WTC11 (cell line): ENCODE data around the gene MYH9. TPM values are rescaled to one million over a fixed set of nuclear protein-coding genes. Genes with fewer than 3 reads are reported as not detected.

Experiments used
- ATAC-seq: fragments of 200-7000 bp; cut with Tn5 transposase; 2 replicates; pipeline ENCODE4 v1.10.0; 2021; ENCODE audit warnings: mild to moderate bottlenecking, moderate library complexity
- CTCF ChIA-PET: fragments of 300-600 bp; sonication (Branson Sonifier 250); formaldehyde crosslinking; loops from one replicate; lab custom pipeline; 2021; ENCODE audit warnings: antibody characterized with exemption; lab: Charles Lee
- POLR2A ChIA-PET: fragments of 350-600 bp; sonication (Branson Sonifier 250); formaldehyde crosslinking; loops from one replicate; lab custom pipeline; 2021; ENCODE audit warnings: antibody characterized with exemption; lab: Charles Lee
- DNase-seq: peaks from one replicate; pipeline ENCODE4 v3.0.0; 2021; ENCODE audit warnings: low spot score
- H3K27ac Mint-ChIP-seq: 2 replicates; pipeline ENCODE4 v1.8.0; 2021; ENCODE audit warnings: mixed read lengths
- H3K27me3 Mint-ChIP-seq: 2 replicates; pipeline ENCODE4 v1.8.0; 2021; ENCODE audit warnings: low read depth, mild to moderate bottlenecking, moderate library complexity, mixed read lengths
- H3K36me3 Mint-ChIP-seq: 2 replicates; pipeline ENCODE4 v1.8.0; 2021; ENCODE audit warnings: mixed read lengths
- H3K4me1 Mint-ChIP-seq: 2 replicates; pipeline ENCODE4 v1.8.0; 2022; ENCODE audit warnings: mixed read lengths
- H3K4me3 Mint-ChIP-seq: 2 replicates; pipeline ENCODE4 v1.8.0; 2021; ENCODE audit warnings: mild to moderate bottlenecking, moderate library complexity, mixed read lengths
- H3K9me3 Mint-ChIP-seq: 2 replicates; pipeline ENCODE4 v1.8.0; 2021; ENCODE audit warnings: mixed read lengths
- ESRRA ChIP-seq: sonication (generic); formaldehyde crosslinking; IDR thresholded peaks from 2 replicates; pipeline ENCODE4 v1.8.1; 2022; ENCODE audit warnings: mild to moderate bottlenecking, missing genetic modification reagents, borderline replicate concordance
- ETV6 ChIP-seq: sonication (generic); formaldehyde crosslinking; IDR thresholded peaks from 2 replicates; pipeline ENCODE4 v1.8.1; 2022; ENCODE audit warnings: mild to moderate bottlenecking, missing genetic modification reagents
- FOXP4 ChIP-seq: sonication (generic); formaldehyde crosslinking; IDR thresholded peaks from 2 replicates; pipeline ENCODE4 v1.8.0; 2022; ENCODE audit warnings: mild to moderate bottlenecking, missing genetic modification reagents
- HMGA2 ChIP-seq: fragments of 250-450 bp; sonication (Bioruptor Pico); IDR thresholded peaks from 2 replicates; pipeline ENCODE4 v1.4.0; 2021; ENCODE audit warnings: mild to moderate bottlenecking, moderate library complexity
- NR1H2 ChIP-seq: sonication (generic); formaldehyde crosslinking; IDR thresholded peaks from 2 replicates; pipeline ENCODE4 v1.9.0; 2021; ENCODE audit warnings: mild to moderate bottlenecking, moderate library complexity, missing genetic modification reagents
- NR2C2 ChIP-seq: sonication (generic); formaldehyde crosslinking; IDR thresholded peaks from 2 replicates; pipeline ENCODE4 v1.8.0; 2022; ENCODE audit warnings: mild to moderate bottlenecking, missing genetic modification reagents
- RELA ChIP-seq: sonication (generic); formaldehyde crosslinking; IDR thresholded peaks from 2 replicates; pipeline ENCODE4 v1.8.1; 2022; ENCODE audit warnings: missing genetic modification reagents, mild to moderate bottlenecking, borderline replicate concordance
- SOX15 ChIP-seq: fragments of 250-450 bp; sonication (Bioruptor Pico); IDR thresholded peaks from 2 replicates; pipeline ENCODE4 v1.9.0; 2021; ENCODE audit warnings: mild to moderate bottlenecking
- TP53 ChIP-seq: sonication (generic); formaldehyde crosslinking; IDR thresholded peaks from 2 replicates; pipeline ENCODE4 v1.8.1; 2023; ENCODE audit warnings: mild to moderate bottlenecking, missing genetic modification reagents
- ZNF281 ChIP-seq: sonication (generic); formaldehyde crosslinking; IDR thresholded peaks from 2 replicates; pipeline ENCODE4 v1.8.0; 2023; ENCODE audit warnings: mild to moderate bottlenecking, missing genetic modification reagents
- ZNF317 ChIP-seq: sonication (generic); formaldehyde crosslinking; IDR thresholded peaks from 2 replicates; pipeline ENCODE4 v1.8.1; 2023; ENCODE audit warnings: low read depth, mild to moderate bottlenecking, moderate library complexity, missing genetic modification reagents, borderline replicate concordance
- ZNF423 ChIP-seq: fragments of 250-450 bp; sonication (Bioruptor Pico); IDR thresholded peaks from 2 replicates; pipeline ENCODE4 v2.1.2; 2022; ENCODE audit warnings: mild to moderate bottlenecking, moderate library complexity
- total RNA-seq: library from RNA; stranded (reverse); gene quantifications from 3 replicates; pipeline ENCODE4 v1.2.3, GENCODE V29; 2021
- TF ChIP-seq, protein P1 (sequence below): fragments of 250-450 bp; sonication (Bioruptor Pico); IDR thresholded peaks from 2 replicates; pipeline ENCODE4 v1.9.0; 2021; ENCODE audit warnings: mild to moderate bottlenecking
- TF ChIP-seq, protein P2 (sequence below): sonication (generic); formaldehyde crosslinking; IDR thresholded peaks from 2 replicates; pipeline ENCODE4 v1.8.1; 2023; ENCODE audit warnings: mild to moderate bottlenecking, missing genetic modification reagents
- TF ChIP-seq, protein P3 (sequence below): sonication (generic); formaldehyde crosslinking; conservative IDR thresholded peaks from 2 replicates; pipeline ENCODE4 v1.8.1; 2023; ENCODE audit warnings: mild to moderate bottlenecking, low read depth, missing genetic modification reagents, moderate library complexity

MYH9 gene
- total RNA-seq, 1 experiment from 2014 or later = 277 TPM

- TF ChIP-seq HMGA2 (CRISPR knock-in tag) = no peak
- DNase-seq (no peak), ATAC-seq (no peak)
- no peaks in the 10 kb centered on the region for H3K27me3 Mint-ChIP-seq
- H3K4me3 Mint-ChIP-seq = no peak overlapping the region
- H3K27ac Mint-ChIP-seq = no peak overlapping the region
- peaks cover 5% of the 10 kb centered on the region; the same call in 1 of the 2 replicates for H3K4me1 Mint-ChIP-seq
- peaks cover 5% of the 10 kb centered on the region; the same call in 1 of the 2 replicates for H3K9me3 Mint-ChIP-seq
- CTCF ChIA-PET = interaction anchor here (0.8 to 2.4 kb wide), 6 partner anchors 8 to 88 kb away, joined by 3 to 29 read pairs (median 12); no protein-coding TSS in a partner anchor
- POLR2A ChIA-PET = no interaction called here
- H3K36me3 Mint-ChIP-seq = peaks cover 83% of the 10 kb centered on the region
These were observed 102.2 kb downstream of the MYH9 start for GRCh38 chr22:36285545-36285944.

GRCh38 chr22:36285017-36285416, 102.8 kb downstream of the MYH9 start:
- Mint-ChIP-seq H3K9me3 (peaks cover 5% of the 10 kb centered on the region; the same call in 1 of the 2 replicates), H3K27ac (no peak overlapping the region), H3K4me3 (no peak overlapping the region), H3K27me3 (no peaks in the 10 kb centered on the region)
- POLR2A ChIA-PET = no interaction called here
- no peak for DNase-seq
- TF ChIP-seq, protein P1, sequence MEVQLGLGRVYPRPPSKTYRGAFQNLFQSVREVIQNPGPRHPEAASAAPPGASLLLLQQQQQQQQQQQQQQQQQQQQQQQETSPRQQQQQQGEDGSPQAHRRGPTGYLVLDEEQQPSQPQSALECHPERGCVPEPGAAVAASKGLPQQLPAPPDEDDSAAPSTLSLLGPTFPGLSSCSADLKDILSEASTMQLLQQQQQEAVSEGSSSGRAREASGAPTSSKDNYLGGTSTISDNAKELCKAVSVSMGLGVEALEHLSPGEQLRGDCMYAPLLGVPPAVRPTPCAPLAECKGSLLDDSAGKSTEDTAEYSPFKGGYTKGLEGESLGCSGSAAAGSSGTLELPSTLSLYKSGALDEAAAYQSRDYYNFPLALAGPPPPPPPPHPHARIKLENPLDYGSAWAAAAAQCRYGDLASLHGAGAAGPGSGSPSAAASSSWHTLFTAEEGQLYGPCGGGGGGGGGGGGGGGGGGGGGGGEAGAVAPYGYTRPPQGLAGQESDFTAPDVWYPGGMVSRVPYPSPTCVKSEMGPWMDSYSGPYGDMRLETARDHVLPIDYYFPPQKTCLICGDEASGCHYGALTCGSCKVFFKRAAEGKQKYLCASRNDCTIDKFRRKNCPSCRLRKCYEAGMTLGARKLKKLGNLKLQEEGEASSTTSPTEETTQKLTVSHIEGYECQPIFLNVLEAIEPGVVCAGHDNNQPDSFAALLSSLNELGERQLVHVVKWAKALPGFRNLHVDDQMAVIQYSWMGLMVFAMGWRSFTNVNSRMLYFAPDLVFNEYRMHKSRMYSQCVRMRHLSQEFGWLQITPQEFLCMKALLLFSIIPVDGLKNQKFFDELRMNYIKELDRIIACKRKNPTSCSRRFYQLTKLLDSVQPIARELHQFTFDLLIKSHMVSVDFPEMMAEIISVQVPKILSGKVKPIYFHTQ (CRISPR knock-in tag) = no peak
- TF ChIP-seq ZNF281 (CRISPR knock-in tag) (no peak), SOX15 (no peak), ESRRA (CRISPR knock-in tag) (no peak), TP53 (CRISPR knock-in tag) (no peak), ETV6 (CRISPR knock-in tag) (no peak), ZNF423 (no peak), FOXP4 (CRISPR knock-in tag) (no peak), NR2C2 (no peak), RELA (CRISPR knock-in tag) (no peak), ZNF317 (CRISPR knock-in tag) (no peak), NR1H2 (CRISPR knock-in tag) (no peak)
- TF ChIP-seq, protein P2, sequence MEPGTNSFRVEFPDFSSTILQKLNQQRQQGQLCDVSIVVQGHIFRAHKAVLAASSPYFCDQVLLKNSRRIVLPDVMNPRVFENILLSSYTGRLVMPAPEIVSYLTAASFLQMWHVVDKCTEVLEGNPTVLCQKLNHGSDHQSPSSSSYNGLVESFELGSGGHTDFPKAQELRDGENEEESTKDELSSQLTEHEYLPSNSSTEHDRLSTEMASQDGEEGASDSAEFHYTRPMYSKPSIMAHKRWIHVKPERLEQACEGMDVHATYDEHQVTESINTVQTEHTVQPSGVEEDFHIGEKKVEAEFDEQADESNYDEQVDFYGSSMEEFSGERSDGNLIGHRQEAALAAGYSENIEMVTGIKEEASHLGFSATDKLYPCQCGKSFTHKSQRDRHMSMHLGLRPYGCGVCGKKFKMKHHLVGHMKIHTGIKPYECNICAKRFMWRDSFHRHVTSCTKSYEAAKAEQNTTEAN (CRISPR knock-in tag) = no peak
- TF ChIP-seq, protein P3, sequence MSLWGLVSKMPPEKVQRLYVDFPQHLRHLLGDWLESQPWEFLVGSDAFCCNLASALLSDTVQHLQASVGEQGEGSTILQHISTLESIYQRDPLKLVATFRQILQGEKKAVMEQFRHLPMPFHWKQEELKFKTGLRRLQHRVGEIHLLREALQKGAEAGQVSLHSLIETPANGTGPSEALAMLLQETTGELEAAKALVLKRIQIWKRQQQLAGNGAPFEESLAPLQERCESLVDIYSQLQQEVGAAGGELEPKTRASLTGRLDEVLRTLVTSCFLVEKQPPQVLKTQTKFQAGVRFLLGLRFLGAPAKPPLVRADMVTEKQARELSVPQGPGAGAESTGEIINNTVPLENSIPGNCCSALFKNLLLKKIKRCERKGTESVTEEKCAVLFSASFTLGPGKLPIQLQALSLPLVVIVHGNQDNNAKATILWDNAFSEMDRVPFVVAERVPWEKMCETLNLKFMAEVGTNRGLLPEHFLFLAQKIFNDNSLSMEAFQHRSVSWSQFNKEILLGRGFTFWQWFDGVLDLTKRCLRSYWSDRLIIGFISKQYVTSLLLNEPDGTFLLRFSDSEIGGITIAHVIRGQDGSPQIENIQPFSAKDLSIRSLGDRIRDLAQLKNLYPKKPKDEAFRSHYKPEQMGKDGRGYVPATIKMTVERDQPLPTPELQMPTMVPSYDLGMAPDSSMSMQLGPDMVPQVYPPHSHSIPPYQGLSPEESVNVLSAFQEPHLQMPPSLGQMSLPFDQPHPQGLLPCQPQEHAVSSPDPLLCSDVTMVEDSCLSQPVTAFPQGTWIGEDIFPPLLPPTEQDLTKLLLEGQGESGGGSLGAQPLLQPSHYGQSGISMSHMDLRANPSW (CRISPR knock-in tag) = no peak
- TF ChIP-seq, all 79 proteins: peak for 0
- Mint-ChIP-seq H3K4me1 (peaks cover 5% of the 10 kb centered on the region; the same call in 1 of the 2 replicates), H3K36me3 (peaks cover 80% of the 10 kb centered on the region)
- no peak for ATAC-seq
- CTCF ChIA-PET = interaction anchor here (2.0 to 2.2 kb wide), 2 partner anchors 16 to 88 kb away, joined by 7 to 27 read pairs; no protein-coding TSS in a partner anchor
